ENCODE results near the gene RAB3GAP1. TPM values are rescaled to one million over a fixed set of nuclear protein-coding genes. Genes with fewer than 3 reads are reported as not detected.

The RAB3GAP1 gene
- total RNA-seq, 1 experiment from 2014 or later: 50.6 TPM

- Mint-ChIP-seq H3K27ac (ENCODE audit: unreplicated experiment) (peak overlapping the region; percentile 16), H3K4me1 (ENCODE audit: low read depth, unreplicated experiment) (no peaks in the 10 kb centered on the region), H3K4me3 (ENCODE audit: low read depth, unreplicated experiment) (no peak overlapping the region), H3K27me3 (ENCODE audit: unreplicated experiment) (no peaks in the 10 kb centered on the region), H3K36me3 (ENCODE audit: insufficient read depth, unreplicated experiment) (peaks cover 28% of the 10 kb centered on the region), H3K9me3 (ENCODE audit: low read depth, unreplicated experiment) (no peaks in the 10 kb centered on the region)
- TF ChIP-seq CTCF (IDR thresholded peaks at IDR 0.05; ENCODE audit: unreplicated experiment): no peak
- BruUV-seq (replicated peaks): no TSS peak
- intact Hi-C loops (cut with micrococcal nuclease; ENCODE audit: unreplicated experiment): no loop called here
- CTCF ChIA-PET: interaction anchor here (0.6 kb wide), 1 partner anchor 627 kb away, joined by 4 read pairs; no protein-coding TSS in a partner anchor
- no peak for DNase-seq
Measured at GRCh38 chr2:135150725-135151124, 98.6 kb downstream of the RAB3GAP1 start.

- Mint-ChIP-seq H3K27me3 (ENCODE audit: unreplicated experiment) (no peaks in the 10 kb centered on the region), H3K4me3 (ENCODE audit: low read depth, unreplicated experiment) (no peak overlapping the region), H3K27ac (ENCODE audit: unreplicated experiment) (peak overlapping the region; percentile 16), H3K9me3 (ENCODE audit: low read depth, unreplicated experiment) (no peaks in the 10 kb centered on the region), H3K36me3 (ENCODE audit: insufficient read depth, unreplicated experiment) (peaks cover 30% of the 10 kb centered on the region), H3K4me1 (ENCODE audit: low read depth, unreplicated experiment) (no peaks in the 10 kb centered on the region)
- CTCF ChIA-PET: no interaction called here
- DNase-seq: no peak
- no peak for TF ChIP-seq CTCF (IDR thresholded peaks at IDR 0.05; ENCODE audit: unreplicated experiment)
- intact Hi-C loops (cut with micrococcal nuclease; ENCODE audit: unreplicated experiment): no loop called here
- no TSS peak for BruUV-seq (replicated peaks)
Measured at GRCh38 chr2:135151615-135152014, 99.5 kb downstream of the RAB3GAP1 start.

- no peak for TF ChIP-seq CTCF (IDR thresholded peaks at IDR 0.05; ENCODE audit: unreplicated experiment)
- peaks cover 30% of the 10 kb centered on the region for H3K36me3 Mint-ChIP-seq (ENCODE audit: insufficient read depth, unreplicated experiment)
- no peak overlapping the region for H3K4me3 Mint-ChIP-seq (ENCODE audit: low read depth, unreplicated experiment)
- BruUV-seq (replicated peaks): no TSS peak
- intact Hi-C loops (cut with micrococcal nuclease; ENCODE audit: unreplicated experiment): no loop called here
- no peak overlapping the region for H3K27ac Mint-ChIP-seq (ENCODE audit: unreplicated experiment)
- no peak for DNase-seq
- CTCF ChIA-PET: no interaction called here
- H3K4me1 Mint-ChIP-seq (ENCODE audit: low read depth, unreplicated experiment): no peaks in the 10 kb centered on the region
- no peaks in the 10 kb centered on the region for H3K27me3 Mint-ChIP-seq (ENCODE audit: unreplicated experiment)
- no peaks in the 10 kb centered on the region for H3K9me3 Mint-ChIP-seq (ENCODE audit: low read depth, unreplicated experiment)
Measured at GRCh38 chr2:135152361-135152760, 100.3 kb downstream of the RAB3GAP1 start.

GRCh38 chr2:135154962-135155361 lies 102.9 kb downstream of the RAB3GAP1 start:
- intact Hi-C loops (cut with micrococcal nuclease; ENCODE audit: unreplicated experiment): no loop called here
- Mint-ChIP-seq H3K27ac (ENCODE audit: unreplicated experiment) (no peak overlapping the region), H3K27me3 (ENCODE audit: unreplicated experiment) (no peaks in the 10 kb centered on the region), H3K4me1 (ENCODE audit: low read depth, unreplicated experiment) (no peaks in the 10 kb centered on the region), H3K9me3 (ENCODE audit: low read depth, unreplicated experiment) (no peaks in the 10 kb centered on the region), H3K4me3 (ENCODE audit: low read depth, unreplicated experiment) (no peak overlapping the region), H3K36me3 (ENCODE audit: insufficient read depth, unreplicated experiment) (peaks cover 30% of the 10 kb centered on the region)
- no peak for DNase-seq
- BruUV-seq (replicated peaks): no TSS peak
- TF ChIP-seq CTCF (IDR thresholded peaks at IDR 0.05; ENCODE audit: unreplicated experiment): no peak
- CTCF ChIA-PET: no interaction called here
